ENCODE results near the gene TMEM117.
A peak's percentile ranks its signal among the peaks of the same experiment; 100 is the strongest.

TMEM117 gene

GRCh38 chr12:43835656-43836474 lies at the start of gene TMEM117:
TMEM117 (plus strand) TSS chr12:43836081.
- H3K36me3 Mint-ChIP-seq (ENCODE audit: low read depth): no peaks in the 10 kb centered on the region
- no peaks in the 10 kb centered on the region for H3K9me3 Mint-ChIP-seq
- peak within 1 kb of the TSS; percentile 82 for H3K27ac Mint-ChIP-seq
- peaks cover 37% of the 10 kb centered on the region for H3K27me3 Mint-ChIP-seq
- H3K4me3 Mint-ChIP-seq: peak within 1 kb of the TSS; percentile 78
- intact Hi-C loops (cut with micrococcal nuclease): loop anchor here (1.0 to 5.0 kb wide), 2 partner anchors 30 to 1249 kb away; partner anchors contain the start of genes PRICKLE1 and TWF1
- H3K4me1 Mint-ChIP-seq (ENCODE audit: low read depth): peaks cover 19% of the 10 kb centered on the region

- Mint-ChIP-seq H3K4me3 (no peak overlapping the region), H3K27ac (no peak overlapping the region), H3K4me1 (ENCODE audit: low read depth) (no peaks in the 10 kb centered on the region), H3K36me3 (ENCODE audit: low read depth) (peaks cover 62% of the 10 kb centered on the region), H3K27me3 (no peaks in the 10 kb centered on the region), H3K9me3 (no peaks in the 10 kb centered on the region)
- intact Hi-C loops (cut with micrococcal nuclease): no loop called here
These were observed 48.8 kb upstream of the TMEM117 start for GRCh38 chr12:43786899-43787693.

- intact Hi-C loops (cut with micrococcal nuclease): no loop called here
- H3K27me3 Mint-ChIP-seq: no peaks in the 10 kb centered on the region
- no peak overlapping the region for H3K4me3 Mint-ChIP-seq
- H3K9me3 Mint-ChIP-seq: no peaks in the 10 kb centered on the region
- peaks cover 48% of the 10 kb centered on the region for H3K36me3 Mint-ChIP-seq (ENCODE audit: low read depth)
- H3K27ac Mint-ChIP-seq: no peak overlapping the region
- no peaks in the 10 kb centered on the region for H3K4me1 Mint-ChIP-seq (ENCODE audit: low read depth)
These were observed 45.9 kb upstream of the TMEM117 start for GRCh38 chr12:43789941-43790340.

- H3K27me3 Mint-ChIP-seq: no peaks in the 10 kb centered on the region
- H3K4me3 Mint-ChIP-seq: no peak overlapping the region
- H3K9me3 Mint-ChIP-seq: no peaks in the 10 kb centered on the region
- peaks cover 42% of the 10 kb centered on the region for H3K36me3 Mint-ChIP-seq (ENCODE audit: low read depth)
- intact Hi-C loops (cut with micrococcal nuclease): no loop called here
- H3K27ac Mint-ChIP-seq: no peak overlapping the region
- no peaks in the 10 kb centered on the region for H3K4me1 Mint-ChIP-seq (ENCODE audit: low read depth)
These were observed 40.1 kb upstream of the TMEM117 start for GRCh38 chr12:43795716-43796280.

GRCh38 chr12:43797561-43798217 lies 38.2 kb upstream of the TMEM117 start:
- Mint-ChIP-seq H3K36me3 (ENCODE audit: low read depth) (peaks cover 48% of the 10 kb centered on the region), H3K4me3 (no peak overlapping the region), H3K27ac (no peak overlapping the region), H3K27me3 (no peaks in the 10 kb centered on the region), H3K4me1 (ENCODE audit: low read depth) (no peaks in the 10 kb centered on the region), H3K9me3 (no peaks in the 10 kb centered on the region)
- intact Hi-C loops (cut with micrococcal nuclease): no loop called here

- Mint-ChIP-seq H3K27me3 (peaks cover 3% of the 10 kb centered on the region), H3K4me1 (ENCODE audit: low read depth) (peaks cover 22% of the 10 kb centered on the region), H3K36me3 (ENCODE audit: low read depth) (peaks cover 31% of the 10 kb centered on the region), H3K4me3 (peak overlapping the region; percentile 100), H3K27ac (peak overlapping the region; percentile 99), H3K9me3 (no peaks in the 10 kb centered on the region)
- intact Hi-C loops (cut with micrococcal nuclease): loop anchor here (1.0 kb wide), 1 partner anchor 46 kb away; no protein-coding TSS in a partner anchor
These were observed 30.6 kb upstream of the TMEM117 start for GRCh38 chr12:43805149-43805859.

GRCh38 chr12:43805860-43806736 lies 29.8 kb upstream of the TMEM117 start, which contains the start of gene TWF1:
TWF1 (minus strand) TSS chr12:43806317; CDS start chr12:43806245, 72 bp downstream.
- H3K4me1 Mint-ChIP-seq (ENCODE audit: low read depth): peaks cover 22% of the 10 kb centered on the region

GRCh38 chr12:43806737-43807072 lies 29.2 kb upstream of the TMEM117 start:
- Mint-ChIP-seq H3K27ac (peak overlapping the region; percentile 99), H3K4me3 (peak overlapping the region; percentile 100), H3K4me1 (ENCODE audit: low read depth) (peaks cover 22% of the 10 kb centered on the region), H3K36me3 (ENCODE audit: low read depth) (peaks cover 20% of the 10 kb centered on the region), H3K9me3 (no peaks in the 10 kb centered on the region), H3K27me3 (peaks cover 10% of the 10 kb centered on the region)
- intact Hi-C loops (cut with micrococcal nuclease): loop anchor here (1.0 to 2.0 kb wide), 2 partner anchors 30 to 76 kb away; partner anchors contain the start of gene TMEM117

More at GRCh38 chr12:43805860-43806736, 29.8 kb upstream of the TMEM117 start, which contains the start of gene TWF1:
- H3K27me3 Mint-ChIP-seq: peaks cover 5% of the 10 kb centered on the region
- intact Hi-C loops (cut with micrococcal nuclease): loop anchor here (1.0 to 2.0 kb wide), 3 partner anchors 30 to 77 kb away; partner anchors contain the start of gene TMEM117
- H3K27ac Mint-ChIP-seq: peak within 1 kb of the TSS; percentile 99
- H3K9me3 Mint-ChIP-seq: no peaks in the 10 kb centered on the region
- H3K4me3 Mint-ChIP-seq: peak within 1 kb of the TSS; percentile 100
- H3K36me3 Mint-ChIP-seq (ENCODE audit: low read depth): peaks cover 23% of the 10 kb centered on the region

- peak overlapping the region; percentile 99 for H3K27ac Mint-ChIP-seq
- H3K9me3 Mint-ChIP-seq: no peaks in the 10 kb centered on the region
- H3K4me3 Mint-ChIP-seq: no peak overlapping the region
- H3K4me1 Mint-ChIP-seq (ENCODE audit: low read depth): peaks cover 22% of the 10 kb centered on the region
- peaks cover 20% of the 10 kb centered on the region for H3K36me3 Mint-ChIP-seq (ENCODE audit: low read depth)
- peaks cover 15% of the 10 kb centered on the region for H3K27me3 Mint-ChIP-seq
- intact Hi-C loops (cut with micrococcal nuclease): loop anchor here (2.0 kb wide), 1 partner anchor 75 kb away; no protein-coding TSS in a partner anchor
These were observed 28.5 kb upstream of the TMEM117 start for GRCh38 chr12:43807386-43807785.

- H3K9me3 Mint-ChIP-seq: no peaks in the 10 kb centered on the region
- no peaks in the 10 kb centered on the region for H3K36me3 Mint-ChIP-seq (ENCODE audit: low read depth)
- H3K27me3 Mint-ChIP-seq: peaks cover 36% of the 10 kb centered on the region
- intact Hi-C loops (cut with micrococcal nuclease): no loop called here
- H3K4me1 Mint-ChIP-seq (ENCODE audit: low read depth): peaks cover 5% of the 10 kb centered on the region
- H3K4me3 Mint-ChIP-seq: no peak overlapping the region
- no peak overlapping the region for H3K27ac Mint-ChIP-seq
These were observed 23.8 kb upstream of the TMEM117 start for GRCh38 chr12:43812057-43812456.

GRCh38 chr12:43812926-43813325 lies 23.0 kb upstream of the TMEM117 start:
- Mint-ChIP-seq H3K9me3 (no peaks in the 10 kb centered on the region), H3K4me1 (ENCODE audit: low read depth) (no peaks in the 10 kb centered on the region), H3K36me3 (ENCODE audit: low read depth) (no peaks in the 10 kb centered on the region), H3K27ac (no peak overlapping the region), H3K4me3 (no peak overlapping the region), H3K27me3 (peaks cover 36% of the 10 kb centered on the region)
- intact Hi-C loops (cut with micrococcal nuclease): no loop called here

- Mint-ChIP-seq H3K4me1 (ENCODE audit: low read depth) (no peaks in the 10 kb centered on the region), H3K4me3 (no peak overlapping the region)
- intact Hi-C loops (cut with micrococcal nuclease): no loop called here
These were observed 20.5 kb upstream of the TMEM117 start for GRCh38 chr12:43815416-43815815.

More at GRCh38 chr12:43815416-43815815, 20.5 kb upstream of the TMEM117 start:
- H3K9me3 Mint-ChIP-seq: no peaks in the 10 kb centered on the region
- H3K27me3 Mint-ChIP-seq: peaks cover 37% of the 10 kb centered on the region
- H3K27ac Mint-ChIP-seq: no peak overlapping the region
- H3K36me3 Mint-ChIP-seq (ENCODE audit: low read depth): no peaks in the 10 kb centered on the region

Measured in dendritic cell treated with granulocyte-macrophage colony-stimulating factor and Interleukin-4, amounts not matched to agents 40 ng/mL and 50 ng/mL, for 4 days (primary cell).